OCI-LY7 (cell line): ENCODE measurements around the gene ARHGAP26. TPM values are rescaled to one million over a fixed set of nuclear protein-coding genes. Genes with fewer than 3 reads are reported as not detected.

ENCODE experiments used
- BruUV-seq: library from RNA; stranded (reverse); fragments of 400-500 nt; replicated peaks from 2 replicates; lab custom pipeline; 2021; lab: Mats Ljungman, UMichigan
- CTCF ChIA-PET: fragments of 300-600 bp; sonication (Branson Sonifier 250); formaldehyde crosslinking; loops from one replicate; lab custom pipeline; 2022; ENCODE audit warnings: antibody characterized with exemption; ENCODE audit not compliant: unreplicated experiment; lab: Charles Lee
- POLR2A ChIA-PET: fragments of 300-600 bp; sonication (Branson Sonifier 250); formaldehyde crosslinking; loops from one replicate; lab custom pipeline; 2022; ENCODE audit warnings: antibody characterized with exemption; lab: Charles Lee
- DNase-seq: peaks from one replicate; pipeline ENCODE4 v3.0.0-alpha.2; 2015; ENCODE audit warnings: low spot score
- H2AFZ ChIP-seq: fragments of 200-600 bp; sonication (generic), shearing (Covaris generic); 2 replicates; pipeline ENCODE4 v1.6.1; 2014; ENCODE audit warnings: mild to moderate bottlenecking, antibody characterized with exemption, low read length, moderate library complexity
- H3K27ac ChIP-seq: fragments of 200-600 bp; sonication (generic); 2 replicates; pipeline ENCODE4 v1.5.1; 2014; ENCODE audit warnings: mixed run types, low read depth, mild to moderate bottlenecking, moderate library complexity, low read length, inconsistent platforms; ENCODE audit not compliant: poor library complexity, severe bottlenecking
- H3K36me3 ChIP-seq: fragments of 200-600 bp; sonication (generic); 2 replicates; pipeline ENCODE4 v1.6.1; 2014; ENCODE audit warnings: mild to moderate bottlenecking, antibody characterized with exemption, low read length, moderate library complexity, mixed read lengths; ENCODE audit not compliant: insufficient read depth
- H3K4me1 ChIP-seq: fragments of 200-600 bp; sonication (generic); 2 replicates; pipeline ENCODE4 v1.5.1; 2014; ENCODE audit warnings: mild to moderate bottlenecking, low read length; ENCODE audit not compliant: insufficient read depth, poor library complexity, severe bottlenecking
- H3K4me2 ChIP-seq: fragments of 200-600 bp; sonication (generic); 2 replicates; pipeline ENCODE4 v1.6.1; 2014; ENCODE audit warnings: mild to moderate bottlenecking, low read length
- H3K4me3 ChIP-seq: fragments of 200-600 bp; sonication (generic); 2 replicates; pipeline ENCODE4 v1.5.1; 2014; ENCODE audit warnings: mild to moderate bottlenecking, low read depth, low read length; ENCODE audit not compliant: poor library complexity, severe bottlenecking
- H3K79me2 ChIP-seq: fragments of 200-600 bp; sonication (generic); 2 replicates; pipeline ENCODE4 v1.6.1; 2016; ENCODE audit warnings: low read depth, mild to moderate bottlenecking, low read length, moderate library complexity, mixed read lengths; ENCODE audit not compliant: insufficient read depth
- H3K9me2 ChIP-seq: fragments of 200-600 bp; sonication (generic); 2 replicates; pipeline ENCODE4 v1.6.1; 2016; ENCODE audit warnings: mild to moderate bottlenecking, low read length, mixed read lengths; ENCODE audit not compliant: insufficient read depth
- H3K9me3 ChIP-seq: fragments of 200-600 bp; sonication (generic); 2 replicates; pipeline ENCODE4 v1.6.1; 2014; ENCODE audit warnings: mild to moderate bottlenecking, mixed run types, low read length, mixed read lengths
- H4K20me1 ChIP-seq: fragments of 200-600 bp; sonication (generic); 2 replicates; pipeline ENCODE4 v1.6.1; 2014; ENCODE audit warnings: mild to moderate bottlenecking, antibody characterized with exemption, low read length, moderate library complexity, mixed read lengths; ENCODE audit not compliant: insufficient read depth
- CTCF ChIP-seq: fragments of 200-600 bp; sonication (generic); conservative IDR thresholded peaks from 2 replicates; pipeline ENCODE4 v1.5.1; 2014; ENCODE audit warnings: mild to moderate bottlenecking, antibody characterized with exemption, low read length, moderate library complexity, mixed read lengths
- EZH2phosphoT487 ChIP-seq: fragments of 200-600 bp; sonication (generic); IDR thresholded peaks from 2 replicates; pipeline ENCODE4 v1.6.1; 2018; ENCODE audit warnings: low read depth, borderline replicate concordance, mild to moderate bottlenecking, mixed run types, antibody characterized with exemption, low read length, moderate library complexity, mixed read lengths
- intact Hi-C: fragments of 100-400 bp; cut with micrococcal nuclease; formaldehyde crosslinking; loops from one replicate; pipeline ENCODE4 v1.10.0; 2022; ENCODE audit not compliant: unreplicated experiment
- total RNA-seq, 2 experiments: library from RNA; depleted of rRNA in 1 of 2; stranded (reverse); fragments of >200 nt in 1 of 2; shearing (Covaris generic) in 1 of 2; gene quantifications; 2 replicates each; pipeline ENCODE4 v1.2.3, GENCODE V29; 2014 to 2022

The ARHGAP26 gene
- total RNA-seq, 2 experiments from 2014 or later, result 7.0 to 19.1 TPM

DNA sequence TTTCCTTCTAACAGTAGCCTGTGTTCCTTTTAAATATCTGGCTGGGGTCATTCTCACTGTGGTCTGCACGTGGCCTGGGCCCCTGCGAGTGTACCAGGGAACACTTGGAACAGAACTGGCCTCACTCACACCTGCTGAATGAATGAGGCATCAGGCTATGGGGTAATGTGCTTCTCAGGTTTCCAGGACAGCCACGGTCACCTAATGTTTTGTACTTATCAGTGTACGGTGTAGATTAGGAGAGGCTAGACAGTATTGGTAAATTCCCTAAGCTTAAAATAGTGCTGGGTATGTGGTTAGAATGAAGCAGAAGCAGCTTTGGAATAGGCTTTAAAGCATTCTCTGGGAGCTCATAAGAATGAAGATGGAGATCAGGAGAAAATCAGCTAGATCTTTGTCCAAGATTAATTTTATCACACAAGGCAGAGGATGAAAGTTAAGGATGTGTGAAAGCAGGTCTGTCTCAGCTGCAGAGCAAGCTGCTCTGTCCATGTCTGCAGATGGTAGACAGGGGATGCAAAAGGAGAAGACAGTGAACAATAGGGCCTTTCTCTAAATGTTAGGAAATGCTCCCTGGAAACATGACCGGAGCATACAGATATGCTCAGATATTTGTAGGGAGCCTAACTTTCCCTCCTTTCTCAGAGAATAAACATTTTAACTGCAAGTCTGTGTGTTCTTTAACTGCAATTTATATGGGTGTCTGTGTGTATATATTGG, 365.8 kb downstream of the ARHGAP26 start:
- intact Hi-C loops, result no loop called here
- Histone ChIP-seq H3K79me2 (no peaks in the 10 kb centered on the region), H3K4me2 (no peak overlapping the region), H2AFZ (no peak overlapping the region), H4K20me1 (no peaks in the 10 kb centered on the region), H3K4me3 (no peak overlapping the region), H3K36me3 (no peaks in the 10 kb centered on the region), H3K9me2 (no peaks in the 10 kb centered on the region), H3K9me3 (no peaks in the 10 kb centered on the region), H3K27ac (no peak overlapping the region), H3K4me1 (no peaks in the 10 kb centered on the region)
- BruUV-seq, result no TSS peak
- TF ChIP-seq CTCF (no peak), EZH2phosphoT487 (no peak)
- ChIA-PET CTCF (no interaction called here), POLR2A (interaction anchor here (1.0 to 1.4 kb wide), 2 partner anchors 9 to 18 kb away, joined by 3 read pairs; no protein-coding TSS in a partner anchor)
- DNase-seq, result no peak

DNA sequence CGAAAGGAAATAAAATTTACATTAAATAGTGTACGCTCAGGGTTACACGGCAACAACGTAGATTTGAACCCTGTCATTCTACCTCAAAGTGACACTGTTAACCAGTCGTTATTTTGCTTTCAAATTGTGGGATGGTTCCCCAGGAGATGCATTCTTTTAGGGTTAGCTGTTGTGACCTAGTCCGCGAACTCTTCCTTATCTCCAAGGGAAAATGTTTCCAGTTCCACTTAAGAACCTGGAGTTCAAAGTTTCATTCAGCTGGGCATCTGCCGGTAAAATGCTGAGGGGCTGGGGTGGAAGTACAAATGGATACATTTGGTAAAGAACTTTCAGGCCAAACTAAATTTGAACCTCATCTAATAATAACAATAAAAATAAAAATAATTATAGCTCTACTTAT, 368.7 kb downstream of the ARHGAP26 start:
- DNase-seq, result no peak
- Histone ChIP-seq H3K9me3 (no peaks in the 10 kb centered on the region), H2AFZ (no peak overlapping the region), H3K36me3 (no peaks in the 10 kb centered on the region), H3K4me3 (no peak overlapping the region), H3K4me2 (no peak overlapping the region), H3K9me2 (no peaks in the 10 kb centered on the region), H3K27ac (no peak overlapping the region), H3K79me2 (no peaks in the 10 kb centered on the region), H3K4me1 (no peaks in the 10 kb centered on the region), H4K20me1 (no peaks in the 10 kb centered on the region)
- TF ChIP-seq CTCF (no peak), EZH2phosphoT487 (no peak)
- ChIA-PET CTCF (no interaction called here), POLR2A (interaction anchor here (0.6 to 2.1 kb wide), 5 partner anchors 12 to 1811 kb away, joined by 3 to 9 read pairs (median 3); no protein-coding TSS in a partner anchor)
- intact Hi-C loops, result no loop called here
- no TSS peak for BruUV-seq

DNA sequence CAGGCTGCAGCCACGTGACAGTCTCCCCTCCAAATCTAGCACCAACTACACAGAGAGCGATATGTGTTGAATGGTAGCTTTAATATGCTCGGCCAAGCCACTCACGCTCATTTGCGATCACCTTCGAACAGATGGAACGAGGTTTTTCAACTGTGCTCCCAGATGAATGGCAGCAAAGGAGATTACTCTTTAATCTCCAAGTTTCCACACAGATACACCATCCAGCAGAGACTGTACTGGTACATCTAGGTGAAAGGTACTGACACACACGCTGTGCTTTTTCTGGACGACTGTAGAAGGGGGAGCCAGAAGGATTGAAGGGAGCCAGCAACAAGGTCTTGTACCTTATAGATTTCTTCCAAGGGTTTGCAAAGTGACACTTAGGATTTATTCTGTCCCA, 369.4 kb downstream of the ARHGAP26 start:
- no peak for DNase-seq
- intact Hi-C loops, result no loop called here
- Histone ChIP-seq H3K79me2 (no peaks in the 10 kb centered on the region), H3K4me2 (no peak overlapping the region), H3K36me3 (no peaks in the 10 kb centered on the region), H3K9me2 (no peaks in the 10 kb centered on the region), H2AFZ (no peak overlapping the region), H3K9me3 (no peaks in the 10 kb centered on the region), H3K27ac (no peak overlapping the region), H3K4me1 (no peaks in the 10 kb centered on the region), H3K4me3 (no peak overlapping the region), H4K20me1 (no peaks in the 10 kb centered on the region)
- ChIA-PET CTCF (no interaction called here), POLR2A (interaction anchor here (1.4 kb wide), 1 partner anchor 13 kb away, joined by 4 read pairs; no protein-coding TSS in a partner anchor)
- no TSS peak for BruUV-seq
- TF ChIP-seq CTCF (no peak), EZH2phosphoT487 (no peak)
